Esophagus muscularis mucosa (tissue), 4 donors: Measurements from ENCODE around the gene RAB3B. TPM values are rescaled to one million over a fixed set of nuclear protein-coding genes. Genes with fewer than 3 reads are reported as not detected.

Experiments used
- DNase-seq: peaks from one replicate; pipeline ENCODE4 v3.0.0-alpha.2; 2017; ENCODE audit errors: extremely low spot score
- H3K27ac ChIP-seq, 4 donors: fragments of 200-600 bp; sonication (generic); replicated peaks in 1 of 4; 1 replicate in 3 of 4; 2 replicates in 1 of 4; pipeline ENCODE4 v1.5.1; 2016 to 2019; ENCODE audit warnings: mild to moderate bottlenecking in 1 of 4
- H3K27me3 ChIP-seq, 4 donors: fragments of 200-600 bp; sonication (generic); one replicate each; pipeline versions ENCODE4 v1.5.1 to v1.6.0; 2016 to 2019
- H3K36me3 ChIP-seq, 4 donors: fragments of 200-600 bp; sonication (generic); one replicate each; pipeline ENCODE4 v1.5.1; 2016 to 2019
- H3K4me1 ChIP-seq, 4 donors: fragments of 200-600 bp; sonication (generic); one replicate each; pipeline ENCODE4 v1.5.1; 2016 to 2019
- H3K4me3 ChIP-seq, 4 donors: fragments of 200-600 bp; sonication (generic); 1 replicate in 2 of 4; 2 replicates in 2 of 4; pipeline ENCODE4 v1.5.1; 2016 to 2019; ENCODE audit warnings: mild to moderate bottlenecking in 4 of 4, moderate library complexity in 1 of 4
- H3K9me3 ChIP-seq, 4 donors: fragments of 200-600 bp; sonication (generic); 1 replicate in 3 of 4; 2 replicates in 1 of 4; pipeline ENCODE4 v1.5.1; 2016 to 2019
- CTCF ChIP-seq, 3 experiments: fragments of 200-600 bp in 2 of 3; fragments of 450-650 bp in 1 of 3; sonication (generic) in 2 of 3; IDR thresholded peaks; one replicate each; pipeline ENCODE4 v1.5.1; 2017 to 2019; ENCODE audit warnings: antibody characterized with exemption in 3 of 3, mild to moderate bottlenecking in 2 of 3, moderate library complexity in 1 of 3
- EP300 ChIP-seq: sonication (generic); formaldehyde crosslinking; IDR thresholded peaks from one replicate; pipeline ENCODE4 v1.6.1; 2017; ENCODE audit warnings: antibody characterized with exemption
- POLR2A ChIP-seq: fragments of 450-650 bp; IDR thresholded peaks from one replicate; pipeline ENCODE4 v1.6.1; 2017; ENCODE audit warnings: antibody characterized with exemption, moderate library complexity, mild to moderate bottlenecking, low read depth
- POLR2AphosphoS5 ChIP-seq, 2 donors: sonication (generic); formaldehyde crosslinking; IDR thresholded peaks; one replicate each; pipeline ENCODE4 v1.6.1; 2017; ENCODE audit warnings: antibody characterized with exemption in 2 of 2
- WGBS: methylation state at CpG from one replicate; pipeline ENCODE4 v1.1.5; 2018; 5-methylcytosine and 5-hydroxymethylcytosine counted together
- intact Hi-C: fragments of 100-400 bp; cut with DNase I; formaldehyde crosslinking; loops from one replicate; pipeline ENCODE4 v1.15.1; 2023
- total RNA-seq, 4 donors: library from RNA; depleted of rRNA; stranded (reverse); fragments of >200 nt; gene quantifications; one replicate each; pipeline versions ENCODE4 v1.1.0 to v1.2.1, GENCODE V29; 2016

The RAB3B gene, protein sequence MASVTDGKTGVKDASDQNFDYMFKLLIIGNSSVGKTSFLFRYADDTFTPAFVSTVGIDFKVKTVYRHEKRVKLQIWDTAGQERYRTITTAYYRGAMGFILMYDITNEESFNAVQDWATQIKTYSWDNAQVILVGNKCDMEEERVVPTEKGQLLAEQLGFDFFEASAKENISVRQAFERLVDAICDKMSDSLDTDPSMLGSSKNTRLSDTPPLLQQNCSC
- total RNA-seq: 1 to 10 TPM in 1 of 4 donors, under 1 TPM in 3; 0.42 to 1.3 (median 0.83) TPM

DNA sequence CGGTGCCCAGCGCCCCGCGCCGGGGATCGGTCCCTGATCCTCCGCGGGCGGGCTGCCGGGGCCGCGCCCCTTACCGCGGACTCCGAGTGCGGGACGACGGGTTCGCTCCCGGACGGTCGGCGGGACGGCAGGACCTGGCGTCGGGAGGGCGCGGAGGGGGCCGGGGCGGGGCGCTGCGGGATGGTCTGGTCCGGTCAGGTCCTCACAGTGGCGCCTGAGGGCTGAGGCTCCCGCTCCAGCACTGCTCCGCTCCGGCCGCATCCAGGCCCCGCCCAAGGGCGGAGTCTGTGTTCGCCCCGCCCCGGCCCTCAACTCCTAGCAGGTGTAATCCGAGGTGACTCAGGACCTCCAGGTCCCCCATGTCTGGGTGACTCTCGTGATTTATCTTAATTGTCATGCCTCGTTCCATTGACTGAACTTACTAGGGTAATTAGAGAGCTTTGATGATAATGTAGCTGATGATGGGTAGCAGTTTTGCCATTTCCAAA lies at the start of gene RAB3B:
RAB3B (minus strand) TSS at position 223 of the 488 bp plus-strand sequence. CDS start 13,583 bp downstream, outside the sequence.
- Histone ChIP-seq H3K4me3 (peak within 1 kb of the TSS; percentile 48 to 60 (median 51)), H3K9me3 (no peaks in the 10 kb centered on the region), H3K36me3 (no peaks in the 10 kb centered on the region), H3K27ac (no peak within 1 kb of the TSS), H3K4me1 (peaks cover 4 to 11% (median 9%) of the 10 kb centered on the region in 4 donors), H3K27me3 (peaks cover 0 to 66% (median 39%) of the 10 kb centered on the region in 4 donors)
- intact Hi-C loops: no loop called here
- 0% methylated on average over 8 of the region's 46 CpGs for WGBS
- TF ChIP-seq EP300 (no peak), POLR2A (no peak), POLR2AphosphoS5 (IDR thresholded peaks at IDR 0.05) (no peak), CTCF (IDR thresholded peaks at IDR 0.05) (no peak)
- DNase-seq: no peak

GRCh38 chr1:52037909-52038308 lies 47.4 kb upstream of the RAB3B start:
- Histone ChIP-seq H3K27me3 (no peaks in the 10 kb centered on the region), H3K36me3 (peaks cover 19 to 53% (median 33%) of the 10 kb centered on the region in 4 donors), H3K4me1 (peaks cover under 1 to 8% (median 5%) of the 10 kb centered on the region in 4 donors), H3K27ac (no peak overlapping the region), H3K4me3 (no peak overlapping the region), H3K9me3 (no peaks in the 10 kb centered on the region)
- TF ChIP-seq POLR2A (no peak), EP300 (no peak), POLR2AphosphoS5 (IDR thresholded peaks at IDR 0.05) (no peak), CTCF (IDR thresholded peaks at IDR 0.05) (no peak)
- DNase-seq: no peak
- intact Hi-C loops: no loop called here
- WGBS: 100% methylated on average over 1 of the region's 1 CpG

- no peak for DNase-seq
- Histone ChIP-seq H3K27ac (no peak overlapping the region), H3K4me3 (no peak overlapping the region), H3K36me3 (peaks cover 19 to 53% (median 33%) of the 10 kb centered on the region in 4 donors), H3K9me3 (no peaks in the 10 kb centered on the region), H3K27me3 (no peaks in the 10 kb centered on the region), H3K4me1 (peaks cover 6 to 13% (median 9%) of the 10 kb centered on the region in 4 donors)
- intact Hi-C loops: no loop called here
- WGBS: 64% methylated on average over 2 of the region's 5 CpGs
- TF ChIP-seq POLR2AphosphoS5 (IDR thresholded peaks at IDR 0.05) (no peak), EP300 (no peak), CTCF (IDR thresholded peaks at IDR 0.05) (no peak), POLR2A (no peak)
Observed at GRCh38 chr1:52037402-52037814, 46.9 kb upstream of the RAB3B start.

DNA sequence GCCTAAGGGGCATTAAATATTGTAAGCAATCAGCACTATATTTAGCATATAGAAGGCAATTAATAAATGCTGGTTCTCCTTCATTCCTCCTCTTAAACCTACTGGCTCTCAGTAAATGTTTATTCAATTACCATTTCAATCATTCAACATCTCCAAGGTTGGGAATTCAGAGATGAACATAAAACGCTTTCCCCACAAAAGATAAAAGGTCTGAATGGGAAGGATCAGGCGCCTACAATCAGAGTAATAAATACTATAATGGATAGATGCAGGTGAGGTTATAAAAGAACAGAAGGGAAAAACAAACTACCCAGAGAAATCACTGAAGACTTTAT lies 43.5 kb upstream of the RAB3B start:
- H3K9me3 ChIP-seq: no peaks in the 10 kb centered on the region
- intact Hi-C loops: no loop called here

More for the DNA sequence above, 43.5 kb upstream of the RAB3B start:
- Histone ChIP-seq H3K27ac (peak overlapping the region; percentile 86 to 95 (median 94)), H3K4me3 (peak overlapping the region; percentile 74 to 89 (median 82)), H3K36me3 (peaks cover 5 to 26% (median 13%) of the 10 kb centered on the region in 4 donors), H3K4me1 (peaks cover 19 to 36% (median 30%) of the 10 kb centered on the region in 4 donors), H3K27me3 (no peaks in the 10 kb centered on the region)
- DNase-seq: no peak
- WGBS: 95% methylated on average over 2 of the region's 2 CpGs
- TF ChIP-seq CTCF (IDR thresholded peaks at IDR 0.05) (no peak), EP300 (no peak), POLR2AphosphoS5 (IDR thresholded peaks at IDR 0.05) (no peak), POLR2A (no peak)
